Upper lobe of left lung (tissue), 6 donors: ENCODE data around the gene MPHOSPH9. TPM values are rescaled to one million over a fixed set of nuclear protein-coding genes. Genes with fewer than 3 reads are reported as not detected.

Source experiments
- ATAC-seq, 2 donors: fragments of 200-7000 bp; cut with Tn5 transposase; one replicate each; pipeline ENCODE4 v1.9.1; 2022; ENCODE audit warnings: mild to moderate bottlenecking in 2 of 2, moderate library complexity in 2 of 2; ENCODE audit not compliant: low FRiP score in 2 of 2
- DNase-seq, 2 donors: peaks; one replicate each; pipeline ENCODE4 v3.0.0-alpha.2; 2019 to 2020
- H3K27ac ChIP-seq, 4 donors: fragments of 200-600 bp; sonication (generic); one replicate each; pipeline ENCODE4 v1.5.1; 2016 to 2019
- H3K27me3 ChIP-seq, 4 donors: fragments of 200-600 bp; sonication (generic); one replicate each; pipeline ENCODE4 v1.5.1; 2017 to 2019
- H3K36me3 ChIP-seq, 4 donors: fragments of 200-600 bp; sonication (generic); one replicate each; pipeline ENCODE4 v1.5.1; 2016 to 2019
- H3K4me1 ChIP-seq, 4 donors: fragments of 200-600 bp; sonication (generic); one replicate each; pipeline ENCODE4 v1.5.1; 2018 to 2019
- H3K4me3 ChIP-seq, 4 donors: fragments of 200-600 bp; sonication (generic); one replicate each; pipeline ENCODE4 v1.5.1; 2017 to 2019; ENCODE audit warnings: mild to moderate bottlenecking in 2 of 4, moderate library complexity in 1 of 4
- H3K9me3 ChIP-seq, 4 donors: fragments of 200-600 bp; sonication (generic); one replicate each; pipeline ENCODE4 v1.5.1; 2018 to 2019
- EP300 ChIP-seq, 4 donors: sonication (generic); formaldehyde crosslinking; IDR thresholded peaks; one replicate each; pipeline ENCODE4 v1.5.1; 2017; ENCODE audit warnings: antibody characterized with exemption in 4 of 4, control low read depth in 2 of 4
- POLR2A ChIP-seq, 4 donors: fragments of 450-650 bp; IDR thresholded peaks; one replicate each; pipeline ENCODE4 v1.5.1; 2016 to 2017; ENCODE audit warnings: antibody characterized with exemption in 4 of 4, mild to moderate bottlenecking in 2 of 4
- POLR2AphosphoS5 ChIP-seq, 2 donors: sonication (generic); formaldehyde crosslinking; IDR thresholded peaks; one replicate each; pipeline ENCODE4 v1.5.1; 2017; ENCODE audit warnings: antibody characterized with exemption in 2 of 2
- WGBS, 2 donors: methylation state at CpG; one replicate each; pipeline ENCODE4 v1.1.5; 2017 to 2018; 5-methylcytosine and 5-hydroxymethylcytosine counted together
- total RNA-seq, 6 donors: library from RNA; depleted of rRNA in 4 of 6; stranded (reverse); fragments of >200 nt in 4 of 6; gene quantifications; one replicate each; pipeline versions ENCODE4 v1.1.0 to v1.2.1, GENCODE V29; 2016 to 2021
- TF ChIP-seq, protein P1 (sequence below), 6 experiments: fragments of 450-650 bp in 4 of 6; fragments of 200-600 bp in 2 of 6; sonication (generic) in 2 of 6; IDR thresholded peaks; one replicate each; pipeline ENCODE4 v1.5.1; 2016 to 2019; ENCODE audit warnings: antibody characterized with exemption in 6 of 6
- donor health status: DM: no; HTN: no; CAD: no; lungs with moderate emphysema.
- donor health status: DM: no; HTN: yes; CAD: no; lungs with severe emphysema.

MPHOSPH9 gene
- total RNA-seq, 6 donors from 2014 or later: 12.6 to 82.8 (median 17.6) TPM

GRCh38 chr12:123120452-123121166 is 112.3 kb downstream of the MPHOSPH9 start:
- Histone ChIP-seq H3K4me3 (no peak overlapping the region), H3K4me1 (peaks cover 11 to 29% (median 19%) of the 10 kb centered on the region in 4 donors), H3K27ac (peak overlapping the region in 3 of 4 donors; percentile 20 to 61 (median 24)), H3K9me3 (no peaks in the 10 kb centered on the region), H3K36me3 (no peaks in the 10 kb centered on the region), H3K27me3 (no peaks in the 10 kb centered on the region)
- TF ChIP-seq, protein P1, sequence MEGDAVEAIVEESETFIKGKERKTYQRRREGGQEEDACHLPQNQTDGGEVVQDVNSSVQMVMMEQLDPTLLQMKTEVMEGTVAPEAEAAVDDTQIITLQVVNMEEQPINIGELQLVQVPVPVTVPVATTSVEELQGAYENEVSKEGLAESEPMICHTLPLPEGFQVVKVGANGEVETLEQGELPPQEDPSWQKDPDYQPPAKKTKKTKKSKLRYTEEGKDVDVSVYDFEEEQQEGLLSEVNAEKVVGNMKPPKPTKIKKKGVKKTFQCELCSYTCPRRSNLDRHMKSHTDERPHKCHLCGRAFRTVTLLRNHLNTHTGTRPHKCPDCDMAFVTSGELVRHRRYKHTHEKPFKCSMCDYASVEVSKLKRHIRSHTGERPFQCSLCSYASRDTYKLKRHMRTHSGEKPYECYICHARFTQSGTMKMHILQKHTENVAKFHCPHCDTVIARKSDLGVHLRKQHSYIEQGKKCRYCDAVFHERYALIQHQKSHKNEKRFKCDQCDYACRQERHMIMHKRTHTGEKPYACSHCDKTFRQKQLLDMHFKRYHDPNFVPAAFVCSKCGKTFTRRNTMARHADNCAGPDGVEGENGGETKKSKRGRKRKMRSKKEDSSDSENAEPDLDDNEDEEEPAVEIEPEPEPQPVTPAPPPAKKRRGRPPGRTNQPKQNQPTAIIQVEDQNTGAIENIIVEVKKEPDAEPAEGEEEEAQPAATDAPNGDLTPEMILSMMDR (IDR thresholded peaks at IDR 0.05): no peak
- TF ChIP-seq POLR2AphosphoS5 (IDR thresholded peaks at IDR 0.05) (no peak), EP300 (IDR thresholded peaks at IDR 0.05) (no peak), POLR2A (IDR thresholded peaks at IDR 0.05) (no peak)
- WGBS, 2 donors: 58 to 60% methylated on average over 1 to 3 of the region's 3 CpGs
- ATAC-seq (no peak), DNase-seq (no peak)

GRCh38 chr12:123119808-123120207 is 113.1 kb downstream of the MPHOSPH9 start:
- TF ChIP-seq, protein P1 (IDR thresholded peaks at IDR 0.05): no peak
- TF ChIP-seq POLR2A (IDR thresholded peaks at IDR 0.05): no peak
- no peak for TF ChIP-seq EP300 (IDR thresholded peaks at IDR 0.05)
- no peak for TF ChIP-seq POLR2AphosphoS5 (IDR thresholded peaks at IDR 0.05)
- H3K4me3 ChIP-seq: no peak overlapping the region
- H3K27me3 ChIP-seq: no peaks in the 10 kb centered on the region
- no peak for ATAC-seq
- H3K27ac ChIP-seq: peak overlapping the region in 1 of 4 donors; percentile 4
- peaks cover 19 to 37% (median 27%) of the 10 kb centered on the region in 4 donors for H3K4me1 ChIP-seq
- no peak for DNase-seq
- H3K9me3 ChIP-seq: no peaks in the 10 kb centered on the region
- H3K36me3 ChIP-seq: no peaks in the 10 kb centered on the region
- WGBS, 2 donors: 81 to 90% methylated on average over 7 of the region's 7 CpGs

- DNase-seq (no peak), ATAC-seq (peak in 1 of 2 donors; percentile 54)
- no peaks in the 10 kb centered on the region for H3K27me3 ChIP-seq
- TF ChIP-seq EP300 (IDR thresholded peaks at IDR 0.05): no peak
- no peak for TF ChIP-seq POLR2AphosphoS5 (IDR thresholded peaks at IDR 0.05)
- no peak for TF ChIP-seq POLR2A (IDR thresholded peaks at IDR 0.05)
- TF ChIP-seq, protein P1 (IDR thresholded peaks at IDR 0.05): no peak
- H3K27ac ChIP-seq: no peak overlapping the region
- no peaks in the 10 kb centered on the region for H3K36me3 ChIP-seq
- WGBS, 2 donors: 89% methylated on average over 8 of the region's 8 CpGs
- H3K4me3 ChIP-seq: no peak overlapping the region
- H3K4me1 ChIP-seq: peaks cover 30 to 43% (median 37%) of the 10 kb centered on the region in 4 donors
- H3K9me3 ChIP-seq: no peaks in the 10 kb centered on the region
Measured at GRCh38 chr12:123118497-123118896, 114.4 kb downstream of the MPHOSPH9 start.

GRCh38 chr12:123115409-123116121 is 117.4 kb downstream of the MPHOSPH9 start:
- H3K36me3 ChIP-seq: no peaks in the 10 kb centered on the region
- no peaks in the 10 kb centered on the region for H3K27me3 ChIP-seq
- peak overlapping the region; percentile 58 to 81 (median 72) for H3K27ac ChIP-seq
- peak; percentile 70 to 89 for ATAC-seq
- TF ChIP-seq POLR2AphosphoS5 (IDR thresholded peaks at IDR 0.05) (peak; percentile 27 to 31), POLR2A (IDR thresholded peaks at IDR 0.05) (no peak)
- H3K4me1 ChIP-seq: peaks cover 26 to 49% (median 34%) of the 10 kb centered on the region in 4 donors
- H3K9me3 ChIP-seq: no peaks in the 10 kb centered on the region
- DNase-seq: no peak
- H3K4me3 ChIP-seq: no peak overlapping the region
- 62 to 74% methylated on average over 8 of the region's 8 CpGs for WGBS, 2 donors

DNA sequence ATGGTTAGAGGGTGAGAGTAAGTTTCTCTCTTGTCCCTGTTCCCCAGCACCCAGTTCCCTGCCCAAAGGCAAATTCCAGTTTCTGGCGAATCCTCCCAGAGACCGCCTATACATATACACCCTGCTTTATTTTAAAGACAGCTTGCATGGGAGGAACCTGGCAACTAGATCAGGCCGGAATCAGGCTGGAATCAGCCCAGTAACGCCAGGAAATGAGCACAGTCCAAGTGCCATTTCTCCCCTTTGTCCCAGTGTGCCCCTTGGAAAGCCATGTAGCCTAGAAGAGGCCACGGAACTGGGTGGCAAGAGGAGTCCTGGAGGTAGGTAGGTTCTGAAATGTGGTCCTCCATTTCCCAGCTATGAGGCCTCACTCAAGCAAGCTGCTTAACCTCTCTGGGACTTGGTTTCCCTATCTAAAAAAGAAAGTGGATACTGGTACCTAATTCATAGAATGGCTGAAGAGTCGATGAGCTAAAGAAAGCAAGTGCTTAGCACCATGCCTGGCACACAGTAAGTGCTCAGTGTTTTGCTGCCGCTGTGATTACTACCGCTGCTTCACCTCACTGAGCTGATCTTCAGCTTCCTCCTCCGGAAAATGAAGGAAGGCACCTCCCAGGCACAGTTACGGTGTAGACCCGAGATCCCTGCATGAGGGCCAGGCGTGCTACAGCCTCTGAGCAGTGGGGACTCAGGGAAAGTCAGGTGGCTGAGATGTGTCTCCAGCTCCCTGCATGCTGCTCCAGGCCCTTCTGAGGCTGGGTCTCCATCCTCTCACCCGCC is 118.4 kb downstream of the MPHOSPH9 start:
- no peak for TF ChIP-seq POLR2A (IDR thresholded peaks at IDR 0.05)
- TF ChIP-seq EP300 (IDR thresholded peaks at IDR 0.05): peak in 1 of 4 donors; percentile 20
- peak in 1 of 2 donors; percentile 17 for TF ChIP-seq POLR2AphosphoS5 (IDR thresholded peaks at IDR 0.05)
- TF ChIP-seq, protein P1 (IDR thresholded peaks at IDR 0.05): no peak
- Histone ChIP-seq H3K4me1 (peaks cover 25 to 46% (median 34%) of the 10 kb centered on the region in 4 donors), H3K36me3 (peaks cover 0 to under 1% (median 0%) of the 10 kb centered on the region in 4 donors), H3K27me3 (no peaks in the 10 kb centered on the region), H3K9me3 (no peaks in the 10 kb centered on the region), H3K4me3 (no peak overlapping the region), H3K27ac (peak overlapping the region; percentile 58 to 81 (median 72))
- no peak for DNase-seq
- no peak for ATAC-seq
- 71 to 81% methylated on average over 13 of the region's 13 CpGs for WGBS, 2 donors
